GOT3 (cell line): ENCODE measurements around the gene RAB4A.
"Not testable (repeated sequence)": the region's sequence is repeated elsewhere in the genome, so short reads cannot be mapped to it uniquely, and the experiment has no call there.

Experiments
- DNase-seq: peaks from one replicate; lab custom pipeline; 2025; ENCODE audit warnings: mixed read lengths; lab: John Stamatoyannopoulos, UW

RAB4A gene

GRCh38 chr1:229298420-229298819, 27.5 kb downstream of the RAB4A start:
- DNase-seq: no peak

- DNase-seq: no peak
Measured at GRCh38 chr1:229298887-229299503, 28.1 kb downstream of the RAB4A start.

GRCh38 chr1:229300099-229300757, 29.3 kb downstream of the RAB4A start:
- DNase-seq: no peak

- DNase-seq: no peak
Measured at GRCh38 chr1:229302740-229303139, 31.8 kb downstream of the RAB4A start.

GRCh38 chr1:229303855-229304254, 32.9 kb downstream of the RAB4A start:
- DNase-seq: no peak

- no peak for DNase-seq
Measured at GRCh38 chr1:229305392-229305791, 34.5 kb downstream of the RAB4A start.

GRCh38 chr1:229309074-229309473, 38.2 kb downstream of the RAB4A start:
- no peak for DNase-seq

- DNase-seq: no peak
Measured at GRCh38 chr1:229309684-229310083, 38.8 kb downstream of the RAB4A start.

GRCh38 chr1:229310833-229311232, 39.9 kb downstream of the RAB4A start:
- no peak for DNase-seq

GRCh38 chr1:229316166-229316565, 45.3 kb downstream of the RAB4A start:
- DNase-seq: no peak

- DNase-seq: no peak
Measured at GRCh38 chr1:229318056-229318455, 47.1 kb downstream of the RAB4A start.

- DNase-seq: no peak
Measured at GRCh38 chr1:229319487-229319886, 48.6 kb downstream of the RAB4A start.

GRCh38 chr1:229323201-229323600, 52.3 kb downstream of the RAB4A start:
- no peak for DNase-seq

GRCh38 chr1:229323885-229324553, 53.1 kb downstream of the RAB4A start:
- DNase-seq: no peak

- DNase-seq: no peak
Measured at GRCh38 chr1:229325401-229325800, 54.5 kb downstream of the RAB4A start.

GRCh38 chr1:229325853-229326487, 55.1 kb downstream of the RAB4A start:
- DNase-seq: no peak

GRCh38 chr1:229326601-229327000, 55.7 kb downstream of the RAB4A start:
- DNase-seq: no peak

GRCh38 chr1:229327765-229328164, 56.9 kb downstream of the RAB4A start:
- not testable (repeated sequence) for DNase-seq

- DNase-seq: no peak
Measured at GRCh38 chr1:229328598-229329362, 57.9 kb downstream of the RAB4A start.

GRCh38 chr1:229334269-229334668, 63.4 kb downstream of the RAB4A start:
- no peak for DNase-seq

GRCh38 chr1:229334716-229335115, 63.8 kb downstream of the RAB4A start:
- DNase-seq: no peak

- DNase-seq: no peak
Measured at GRCh38 chr1:229336345-229336744, 65.4 kb downstream of the RAB4A start.
